ENCODE measurements around the gene KCNC3. TPM values are rescaled to one million over a fixed set of nuclear protein-coding genes. Genes with fewer than 3 reads are reported as not detected.

Gene KCNC3
- total and polyA plus RNA-seq, 2 of the 13 experiments (the other 11 are each of a cell fraction or from before 2014, with no cell fraction given), result 0.29 to 1.7 TPM

DNA sequence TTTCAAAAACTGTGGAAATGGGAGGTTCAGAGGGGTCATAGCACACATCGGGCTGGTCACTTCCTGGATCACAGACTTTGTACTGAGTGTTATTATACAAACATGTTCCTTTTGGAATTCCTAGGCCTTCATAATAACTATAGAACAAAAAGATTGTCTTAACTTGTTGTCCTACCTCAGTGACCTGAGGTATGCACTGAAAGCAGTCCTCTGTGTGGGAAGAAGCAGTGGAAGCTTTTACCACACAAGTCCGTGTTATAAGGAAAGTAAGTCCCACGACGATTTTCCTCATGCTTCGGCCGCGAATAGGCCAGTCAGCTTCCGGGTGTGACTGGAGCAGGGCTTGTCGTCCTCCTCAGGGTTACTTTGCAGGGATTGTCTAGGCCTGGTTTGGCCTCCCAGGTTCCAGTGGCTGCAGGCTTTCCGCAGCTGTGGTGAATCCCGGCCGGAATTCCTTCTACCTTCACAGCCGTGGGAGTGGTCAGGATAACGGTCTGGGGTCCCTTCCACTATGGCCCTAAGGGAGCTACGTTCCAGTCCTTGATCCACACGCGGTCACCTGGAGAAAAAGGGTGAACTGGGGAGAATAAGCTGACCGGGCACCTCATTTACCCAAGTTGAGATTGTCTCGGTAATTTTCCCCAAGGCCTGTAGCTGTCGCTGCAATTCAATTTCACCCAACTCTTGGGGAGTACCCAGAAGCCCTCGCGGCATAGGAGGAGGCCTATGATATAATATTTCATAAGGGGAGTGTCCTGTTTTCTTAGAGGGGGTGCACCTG, 20.3 kb upstream of the KCNC3 start:
- H3K9me3 ChIP-seq (ENCODE audit: low read length), result peaks cover 6% of the 10 kb centered on the region; the same call in 1 of the 2 replicates
- no peaks in the 10 kb centered on the region for H4K20me1 ChIP-seq (ENCODE audit: insufficient read depth, low read length)
- peaks cover 61% of the 10 kb centered on the region for H3K4me1 ChIP-seq (ENCODE audit: insufficient read depth, low read length)
- peak overlapping the region; percentile 78 for H3K9ac ChIP-seq (ENCODE audit: insufficient read depth, low read depth, low read length)
- in situ Hi-C loops (cut with HindIII; ENCODE audit: extremely low pct_ligation_motif_present, low pct_unique_long_range_greater_than_20kb), result loop anchor here (25.0 kb wide), 1 partner anchor 438 kb away; the partner anchor contains the start of gene ACP4
- peak; percentile 77 for DNase-seq (ENCODE audit: low spot score)
- ChIA-PET POLR2A (interaction anchor here (0.7 to 1.5 kb wide), 8 partner anchors 8 to 162 kb away, joined by 3 to 9 read pairs (median 4); partner anchors contain the start of genes JOSD2, KCNC3, NR1H2 and POLD1), CTCF (ENCODE audit: low intra/inter-chr PET ratio, low total read pairs) (no interaction called here)
- TSS peak; percentile 88 for BruUV-seq (replicated peaks)
- H3K27ac ChIP-seq (ENCODE audit: extremely low read length, insufficient read depth, low read length), result peak overlapping the region; percentile 97
- H2AFZ ChIP-seq (ENCODE audit: low read length), result peak overlapping the region; percentile 9
- WGBS (ENCODE audit: low lambda C conversion rate), result 31% methylated on average over 9 of the region's 22 CpGs
- intact Hi-C loops (cut with micrococcal nuclease; ENCODE audit: unreplicated experiment), result loop anchor here (1.0 kb wide), 1 partner anchor 16 kb away; no protein-coding TSS in a partner anchor
- peak overlapping the region; percentile 31 to 65 (median 36); a peak in 5 of 6 replicates for H3K4me3 ChIP-seq (replicated peaks in 1 of 3; ENCODE audit: insufficient read depth in 1 of 3, low read depth in 2 of 3, low read length in 3 of 3)
- H3K79me2 ChIP-seq (ENCODE audit: insufficient read depth, low read length), result no peaks in the 10 kb centered on the region
- H3K36me3 ChIP-seq (replicated peaks in 1 of 2; ENCODE audit: control insufficient read depth in 1 of 2, insufficient read depth in 2 of 2, low read length in 2 of 2), result no peaks in the 10 kb centered on the region
- peak; percentile 67 for FAIRE-seq
- no peaks in the 10 kb centered on the region for H3K27me3 ChIP-seq (ENCODE audit: control insufficient read depth in 1 of 2, insufficient read depth in 2 of 2, low read length in 2 of 2)
- ATAC-seq, result peak; percentile 72
- H3K4me2 ChIP-seq (ENCODE audit: low read depth, low read length), result peak overlapping the region; percentile 77
- TF ChIP-seq POLR2G (IDR thresholded peaks at IDR 0.05; ENCODE audit: low read depth, low read length) (peak; percentile 46; the same call in 1 of the 2 replicates), ZNF160 (CRISPR knock-in tag; IDR thresholded peaks at IDR 0.05) (no peak), RARA (CRISPR knock-in tag; IDR thresholded peaks at IDR 0.05) (peak; percentile 53; the same call in 1 of the 2 replicates), RXRB (CRISPR knock-in tag; IDR thresholded peaks at IDR 0.05; ENCODE audit: borderline replicate concordance) (peak; percentile 53; the same call in 1 of the 2 replicates), ZFP91 (CRISPR knock-in tag; IDR thresholded peaks at IDR 0.05; ENCODE audit: borderline replicate concordance) (no peak), MXD1 (CRISPR knock-in tag; IDR thresholded peaks at IDR 0.05) (no peak), MIER2 (CRISPR knock-in tag; IDR thresholded peaks at IDR 0.05) (0 out of 2 replicates have a peak, but pooled peaks have one; percentile 32), ZNF263 (CRISPR knock-in tag; IDR thresholded peaks at IDR 0.05) (no peak), CEBPG (CRISPR knock-in tag; IDR thresholded peaks at IDR 0.05) (no peak), ZNF75D (CRISPR knock-in tag; IDR thresholded peaks at IDR 0.05; ENCODE audit: borderline replicate concordance) (no peak), XBP1 (CRISPR knock-in tag; IDR thresholded peaks at IDR 0.05) (no peak)
- TF ChIP-seq, protein P1, sequence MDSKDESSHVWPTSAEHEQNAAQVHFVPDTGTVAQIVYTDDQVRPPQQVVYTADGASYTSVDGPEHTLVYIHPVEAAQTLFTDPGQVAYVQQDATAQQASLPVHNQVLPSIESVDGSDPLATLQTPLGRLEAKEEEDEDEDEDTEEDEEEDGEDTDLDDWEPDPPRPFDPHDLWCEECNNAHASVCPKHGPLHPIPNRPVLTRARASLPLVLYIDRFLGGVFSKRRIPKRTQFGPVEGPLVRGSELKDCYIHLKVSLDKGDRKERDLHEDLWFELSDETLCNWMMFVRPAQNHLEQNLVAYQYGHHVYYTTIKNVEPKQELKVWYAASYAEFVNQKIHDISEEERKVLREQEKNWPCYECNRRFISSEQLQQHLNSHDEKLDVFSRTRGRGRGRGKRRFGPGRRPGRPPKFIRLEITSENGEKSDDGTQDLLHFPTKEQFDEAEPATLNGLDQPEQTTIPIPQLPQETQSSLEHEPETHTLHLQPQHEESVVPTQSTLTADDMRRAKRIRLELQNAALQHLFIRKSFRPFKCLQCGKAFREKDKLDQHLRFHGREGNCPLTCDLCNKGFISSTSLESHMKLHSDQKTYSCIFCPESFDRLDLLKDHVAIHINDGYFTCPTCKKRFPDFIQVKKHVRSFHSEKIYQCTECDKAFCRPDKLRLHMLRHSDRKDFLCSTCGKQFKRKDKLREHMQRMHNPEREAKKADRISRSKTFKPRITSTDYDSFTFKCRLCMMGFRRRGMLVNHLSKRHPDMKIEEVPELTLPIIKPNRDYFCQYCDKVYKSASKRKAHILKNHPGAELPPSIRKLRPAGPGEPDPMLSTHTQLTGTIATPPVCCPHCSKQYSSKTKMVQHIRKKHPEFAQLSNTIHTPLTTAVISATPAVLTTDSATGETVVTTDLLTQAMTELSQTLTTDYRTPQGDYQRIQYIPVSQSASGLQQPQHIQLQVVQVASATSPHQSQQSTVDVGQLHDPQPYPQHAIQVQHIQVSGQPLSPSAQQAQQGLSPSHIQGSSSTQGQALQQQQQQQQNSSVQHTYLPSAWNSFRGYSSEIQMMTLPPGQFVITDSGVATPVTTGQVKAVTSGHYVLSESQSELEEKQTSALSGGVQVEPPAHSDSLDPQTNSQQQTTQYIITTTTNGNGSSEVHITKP (CRISPR knock-in tag; IDR thresholded peaks at IDR 0.05; ENCODE audit: low read depth), result no peak

Data from HepG2 (cell line).